ENCODE measurements around the gene CCDC61. TPM values are rescaled to one million over a fixed set of nuclear protein-coding genes. Genes with fewer than 3 reads are reported as not detected.

CCDC61 gene
- total RNA-seq, 2 donors from 2014 or later = 7.8 to 14.5 TPM

DNA sequence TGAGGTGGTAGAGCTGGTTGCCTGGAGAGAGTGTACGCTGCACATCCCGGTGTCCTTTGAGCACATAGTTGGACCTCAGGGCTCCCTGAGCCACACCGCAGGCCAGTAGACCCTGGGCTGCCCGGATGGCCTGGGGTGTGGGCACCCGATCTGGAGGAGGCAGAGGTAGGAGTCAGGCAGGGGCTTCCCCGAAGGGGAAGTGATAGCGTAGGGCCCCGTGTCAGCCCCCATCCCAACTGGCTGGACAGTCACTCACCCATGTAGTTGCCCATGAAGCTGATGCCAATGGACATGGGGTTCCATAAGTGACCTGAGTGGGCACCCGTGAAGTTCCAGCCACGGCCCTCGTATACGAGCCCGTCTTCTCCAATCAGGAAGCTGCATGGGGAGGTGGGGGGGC, 24.0 kb downstream of the CCDC61 start:
- H3K27ac ChIP-seq = no peak overlapping the region
- H3K4me3 ChIP-seq = no peak overlapping the region
- intact Hi-C loops (cut with DNase I) = no loop called here
- H3K4me1 ChIP-seq = peaks cover 24% of the 10 kb centered on the region
- ATAC-seq = no peak
- WGBS, 2 donors = 85 to 86% methylated on average over 8 to 13 of the region's 13 CpGs
- no peak for DNase-seq
- peaks cover 2 to 15% of the 10 kb centered on the region in 2 donors for H3K27me3 ChIP-seq
- H3K36me3 ChIP-seq (replicated peaks in 1 of 2; ENCODE audit: insufficient read depth in 1 of 2, low read depth in 2 of 2) = no peaks in the 10 kb centered on the region
- no peaks in the 10 kb centered on the region for H3K9me3 ChIP-seq
- TF ChIP-seq, protein P1, sequence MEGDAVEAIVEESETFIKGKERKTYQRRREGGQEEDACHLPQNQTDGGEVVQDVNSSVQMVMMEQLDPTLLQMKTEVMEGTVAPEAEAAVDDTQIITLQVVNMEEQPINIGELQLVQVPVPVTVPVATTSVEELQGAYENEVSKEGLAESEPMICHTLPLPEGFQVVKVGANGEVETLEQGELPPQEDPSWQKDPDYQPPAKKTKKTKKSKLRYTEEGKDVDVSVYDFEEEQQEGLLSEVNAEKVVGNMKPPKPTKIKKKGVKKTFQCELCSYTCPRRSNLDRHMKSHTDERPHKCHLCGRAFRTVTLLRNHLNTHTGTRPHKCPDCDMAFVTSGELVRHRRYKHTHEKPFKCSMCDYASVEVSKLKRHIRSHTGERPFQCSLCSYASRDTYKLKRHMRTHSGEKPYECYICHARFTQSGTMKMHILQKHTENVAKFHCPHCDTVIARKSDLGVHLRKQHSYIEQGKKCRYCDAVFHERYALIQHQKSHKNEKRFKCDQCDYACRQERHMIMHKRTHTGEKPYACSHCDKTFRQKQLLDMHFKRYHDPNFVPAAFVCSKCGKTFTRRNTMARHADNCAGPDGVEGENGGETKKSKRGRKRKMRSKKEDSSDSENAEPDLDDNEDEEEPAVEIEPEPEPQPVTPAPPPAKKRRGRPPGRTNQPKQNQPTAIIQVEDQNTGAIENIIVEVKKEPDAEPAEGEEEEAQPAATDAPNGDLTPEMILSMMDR (IDR thresholded peaks at IDR 0.05) = no peak
- no peak for TF ChIP-seq POLR2A (IDR thresholded peaks at IDR 0.05)

DNA sequence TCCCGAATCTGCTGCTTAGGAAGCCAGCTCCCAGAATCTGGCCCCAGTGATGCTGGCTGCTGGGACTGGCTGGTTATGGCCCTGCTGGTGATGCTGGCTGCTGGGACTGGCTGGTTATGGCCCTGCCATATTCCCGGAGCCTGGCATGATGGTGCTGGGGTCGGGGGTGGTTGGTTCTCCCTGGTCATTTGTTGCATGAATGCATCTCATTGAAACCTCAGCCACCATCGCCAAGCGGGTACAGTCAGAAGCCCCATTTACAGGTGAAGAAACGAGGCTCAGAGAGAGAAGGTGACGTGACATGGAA, 25.5 kb downstream of the CCDC61 start:
- Histone ChIP-seq H3K9me3 (no peaks in the 10 kb centered on the region), H3K36me3 (replicated peaks in 1 of 2; ENCODE audit: insufficient read depth in 1 of 2, low read depth in 2 of 2) (no peaks in the 10 kb centered on the region), H3K4me1 (peaks cover 10% of the 10 kb centered on the region), H3K4me3 (no peak overlapping the region), H3K27me3 (peaks cover 2 to 15% of the 10 kb centered on the region in 2 donors), H3K27ac (no peak overlapping the region)
- no peak for TF ChIP-seq POLR2A (IDR thresholded peaks at IDR 0.05)
- TF ChIP-seq, protein P1 (IDR thresholded peaks at IDR 0.05) = no peak
- intact Hi-C loops (cut with DNase I) = no loop called here
- DNase-seq (no peak), ATAC-seq (no peak)
- 83 to 86% methylated on average over 5 to 7 of the region's 7 CpGs for WGBS, 2 donors

DNA sequence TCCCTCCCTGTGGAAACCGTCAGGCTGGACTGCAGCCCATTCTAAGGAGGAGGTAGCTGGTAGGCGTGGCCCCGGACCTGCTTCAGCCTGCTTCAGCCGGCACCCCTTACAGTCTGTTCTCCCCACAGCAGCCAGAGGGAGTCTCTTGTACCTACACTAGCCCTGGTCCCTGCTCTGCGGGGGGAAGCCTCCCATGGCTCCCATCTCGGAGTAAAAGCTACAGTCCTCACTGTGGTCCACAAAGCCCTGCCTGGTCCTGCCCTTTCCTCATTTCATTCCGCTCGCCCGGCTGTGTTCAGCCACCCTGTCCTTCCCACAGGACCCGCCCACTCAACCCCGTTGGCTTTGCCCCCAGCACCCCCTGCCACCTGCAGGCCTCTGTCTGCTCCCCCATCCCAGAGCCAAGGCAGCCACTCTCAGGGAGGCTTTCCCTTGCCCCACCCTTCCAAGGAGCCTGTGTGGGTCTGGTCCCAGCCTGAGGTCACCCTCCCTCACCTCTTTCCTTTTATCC, 26.3 kb downstream of the CCDC61 start:
- intact Hi-C loops (cut with DNase I) = no loop called here
- ATAC-seq (no peak), DNase-seq (peak in 2 of 4 donors; percentile 26 to 34)
- no peak overlapping the region for H3K4me3 ChIP-seq
- H3K27me3 ChIP-seq = peaks cover 2 to 15% of the 10 kb centered on the region in 2 donors
- no peak overlapping the region for H3K27ac ChIP-seq
- WGBS, 2 donors = 22 to 30% methylated on average over 9 to 11 of the region's 11 CpGs
- H3K4me1 ChIP-seq = peaks cover 3% of the 10 kb centered on the region
- TF ChIP-seq POLR2A (IDR thresholded peaks at IDR 0.05) = no peak
- TF ChIP-seq, protein P1 (IDR thresholded peaks at IDR 0.05) = no peak
- H3K36me3 ChIP-seq (replicated peaks in 1 of 2; ENCODE audit: insufficient read depth in 1 of 2, low read depth in 2 of 2) = no peaks in the 10 kb centered on the region
- no peaks in the 10 kb centered on the region for H3K9me3 ChIP-seq

DNA sequence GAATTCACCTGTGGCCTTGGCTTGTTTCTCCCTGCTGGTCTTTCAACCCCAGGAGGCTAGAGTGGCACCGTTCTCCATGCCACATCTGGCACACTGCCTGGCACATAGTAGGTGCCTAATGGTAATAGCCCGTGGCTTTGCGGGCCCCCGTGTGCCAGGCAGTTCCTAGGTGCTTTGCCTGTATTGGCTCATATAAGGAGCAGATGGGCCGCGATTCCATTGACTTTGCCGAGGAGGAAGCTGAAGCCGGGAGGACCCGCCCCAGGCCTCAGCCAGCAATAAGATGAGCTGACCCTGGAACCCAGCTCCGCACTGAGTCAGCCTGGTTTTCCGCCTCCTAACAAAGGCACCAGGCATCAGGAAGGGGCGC, 26.8 kb downstream of the CCDC61 start:
- H3K4me3 ChIP-seq = no peak overlapping the region
- H3K4me1 ChIP-seq = peaks cover 1% of the 10 kb centered on the region
- H3K9me3 ChIP-seq = no peaks in the 10 kb centered on the region
- intact Hi-C loops (cut with DNase I) = no loop called here
- ATAC-seq (no peak), DNase-seq (no peak)
- WGBS, 2 donors = 25 to 45% methylated on average over 4 to 12 of the region's 12 CpGs
- TF ChIP-seq, protein P1 (IDR thresholded peaks at IDR 0.05) = no peak
- no peak for TF ChIP-seq POLR2A (IDR thresholded peaks at IDR 0.05)
- H3K36me3 ChIP-seq (replicated peaks in 1 of 2; ENCODE audit: insufficient read depth in 1 of 2, low read depth in 2 of 2) = no peaks in the 10 kb centered on the region
- H3K27me3 ChIP-seq = peaks cover 2 to 15% of the 10 kb centered on the region in 2 donors
- no peak overlapping the region for H3K27ac ChIP-seq

All from body of pancreas (tissue), 4 donors.